SK-N-DZ (cell line): ENCODE measurements around the gene CNKSR2. TPM values are rescaled to one million over a fixed set of nuclear protein-coding genes. Genes with fewer than 3 reads are reported as not detected.

Source experiments
- DNase-seq: peaks from one replicate; pipeline ENCODE4 v3.0.0-alpha.2; 2015; ENCODE audit warnings: low spot score
- polyA plus RNA-seq, 2 experiments: library from polyadenylated mRNA; depleted of rRNA; stranded (reverse); fragments of >200 nt; gene quantifications; 2 replicates each; pipeline ENCODE4 v1.2.3, GENCODE V29; 2014

Gene CNKSR2
- polyA plus RNA-seq (2014; cell fraction: cytosol; rRNA removed) = 9.6 and 12.6 TPM in 2 replicates
- polyA plus RNA-seq (2014; cell fraction: nucleus; rRNA removed) = 10.6 and 11.3 TPM in 2 replicates

DNA sequence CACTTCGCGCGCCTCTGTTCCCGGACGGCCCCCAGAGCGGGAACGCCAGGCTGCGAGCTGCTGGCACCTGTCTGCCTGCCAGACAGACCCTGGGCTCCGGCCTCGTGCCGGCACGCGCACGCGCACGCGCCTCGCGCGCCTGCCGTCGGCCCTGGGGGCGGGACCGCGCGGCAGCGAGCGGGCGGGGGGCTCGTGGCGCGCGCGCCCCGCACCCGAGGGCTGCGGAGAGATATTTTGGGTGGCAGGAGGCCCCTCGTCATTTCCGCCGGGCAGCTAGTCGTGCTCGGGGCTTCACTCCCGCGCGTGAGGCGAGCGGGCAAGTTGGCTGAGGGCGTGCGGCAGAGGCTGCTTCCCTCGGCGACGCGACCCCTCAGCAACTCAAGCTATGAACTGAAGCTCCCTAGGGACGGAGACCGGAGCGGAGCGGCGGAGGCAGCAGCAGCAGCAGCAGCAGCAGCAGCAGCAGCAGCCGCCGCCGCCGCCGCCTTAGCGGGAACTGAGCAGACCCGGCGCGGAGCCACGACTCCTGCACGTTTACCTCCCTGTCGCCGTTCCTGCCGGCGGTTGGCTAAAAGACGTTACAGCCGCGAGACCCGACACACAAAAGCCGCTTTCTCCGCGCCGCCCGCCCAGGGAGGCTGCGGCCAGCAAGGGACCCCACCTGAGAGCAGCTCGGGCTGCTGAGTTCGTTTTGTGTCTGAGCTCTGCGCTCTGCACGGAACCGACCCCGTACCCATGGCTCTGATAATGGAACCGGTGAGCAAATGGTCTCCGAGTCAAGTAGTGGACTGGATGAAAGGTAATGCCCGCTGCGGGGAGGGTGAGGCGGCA lies at the start of gene CNKSR2:
CNKSR2 (plus strand) TSS at position 256 of the 831 bp plus-strand sequence; CDS start at position 736, 480 bp downstream.
- DNase-seq = peak; percentile 82

DNA sequence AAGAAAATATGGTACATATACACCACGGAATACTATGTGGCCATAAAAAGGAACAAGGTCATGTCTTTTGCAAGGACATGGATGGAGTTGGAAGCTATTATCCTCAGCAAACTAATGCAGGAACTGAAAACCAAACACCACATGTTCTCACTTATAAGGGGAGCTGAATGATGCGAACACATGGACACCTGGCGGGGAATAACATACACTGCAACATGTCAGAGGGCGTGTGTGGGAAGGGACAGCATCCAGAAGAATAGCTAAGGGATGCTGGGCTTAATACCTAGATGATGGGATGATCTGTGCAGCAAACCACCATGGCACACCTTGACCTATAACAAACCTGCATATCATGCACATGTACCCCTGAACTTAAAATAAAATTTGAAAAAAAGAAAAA lies 19.5 kb upstream of the CNKSR2 start:
- peak; percentile 21 for DNase-seq

GRCh38 chrX:21355831-21356230 lies 18.4 kb upstream of the CNKSR2 start:
- no peak for DNase-seq

- no peak for DNase-seq
These were observed 4.6 kb upstream of the CNKSR2 start for GRCh38 chrX:21369613-21370012.

GRCh38 chrX:21373001-21373400 lies 1.2 kb upstream of the CNKSR2 start:
- DNase-seq = no peak

GRCh38 chrX:21373637-21374162 lies 518 bp upstream of the CNKSR2 start:
- peak; percentile 52 for DNase-seq

GRCh38 chrX:21374994-21375707 lies 933 bp downstream of the CNKSR2 start:
- DNase-seq = peak; percentile 2

- DNase-seq = peak; percentile 54
These were observed 1.4 kb downstream of the CNKSR2 start for GRCh38 chrX:21375708-21376009.

DNA sequence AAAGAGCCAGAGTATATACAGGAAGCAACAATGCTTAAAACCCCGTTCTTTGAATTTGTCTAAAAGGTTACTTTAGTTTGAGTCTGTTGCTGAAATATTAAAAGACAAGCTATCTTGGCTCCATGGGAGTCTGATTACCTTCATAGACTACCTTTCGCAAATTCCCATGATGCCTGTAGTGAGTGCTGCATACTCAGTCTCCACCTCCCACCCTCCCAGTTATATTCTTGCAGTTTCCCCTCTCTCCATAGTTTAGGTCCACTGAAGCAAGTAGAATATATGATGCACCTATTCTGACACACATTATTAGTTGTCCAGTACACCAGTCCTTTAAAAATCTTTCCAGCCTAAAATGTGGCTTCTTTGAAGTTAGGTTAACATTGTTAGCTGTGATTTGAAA lies 2.4 kb downstream of the CNKSR2 start:
- no peak for DNase-seq

- DNase-seq = no peak
These were observed 5.8 kb downstream of the CNKSR2 start for GRCh38 chrX:21379991-21380390.

GRCh38 chrX:21382715-21383114 lies 8.5 kb downstream of the CNKSR2 start:
- peak; percentile 1 for DNase-seq

DNA sequence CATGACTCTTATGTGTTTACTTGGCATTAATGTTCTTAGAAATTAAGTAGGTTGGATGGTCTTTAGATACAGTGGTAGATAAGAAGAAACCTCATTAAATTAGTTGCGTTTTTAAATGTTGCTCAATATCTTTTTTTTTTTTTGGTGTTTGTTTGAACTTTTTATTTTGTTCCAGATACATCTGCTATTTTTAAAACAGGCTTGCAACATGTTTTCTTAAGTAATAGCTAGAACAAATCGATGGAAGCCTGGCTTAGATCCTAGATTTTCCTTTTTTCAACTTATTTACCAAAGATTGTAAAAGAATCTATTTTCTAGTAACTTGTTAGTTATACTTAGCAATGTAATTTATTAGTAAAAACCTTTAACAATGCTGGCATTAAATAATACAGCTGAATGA lies 9.3 kb downstream of the CNKSR2 start:
- DNase-seq = no peak

DNA sequence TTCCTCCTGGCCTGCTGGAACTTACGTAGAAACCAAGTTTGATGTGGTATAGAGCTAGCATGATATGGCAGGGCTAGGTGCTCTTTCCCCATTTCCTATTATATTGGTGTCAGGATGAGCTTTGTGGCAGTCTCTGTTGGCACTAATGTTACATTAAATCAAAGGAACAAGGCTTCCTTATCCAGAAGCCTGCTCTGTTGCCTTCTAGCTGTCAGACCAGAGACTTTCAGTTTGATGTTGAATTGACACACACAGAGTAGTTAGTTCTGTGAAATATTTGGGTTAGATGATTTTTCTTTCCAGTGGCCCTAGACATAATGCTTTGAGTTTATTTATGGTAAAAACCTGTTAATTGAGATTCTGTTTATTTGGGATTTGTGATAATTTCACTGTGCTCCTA lies 10.0 kb downstream of the CNKSR2 start:
- DNase-seq = no peak

GRCh38 chrX:21394792-21395191 lies 20.6 kb downstream of the CNKSR2 start:
- DNase-seq = no peak

GRCh38 chrX:21398426-21398825 lies 24.2 kb downstream of the CNKSR2 start:
- DNase-seq = no peak

DNA sequence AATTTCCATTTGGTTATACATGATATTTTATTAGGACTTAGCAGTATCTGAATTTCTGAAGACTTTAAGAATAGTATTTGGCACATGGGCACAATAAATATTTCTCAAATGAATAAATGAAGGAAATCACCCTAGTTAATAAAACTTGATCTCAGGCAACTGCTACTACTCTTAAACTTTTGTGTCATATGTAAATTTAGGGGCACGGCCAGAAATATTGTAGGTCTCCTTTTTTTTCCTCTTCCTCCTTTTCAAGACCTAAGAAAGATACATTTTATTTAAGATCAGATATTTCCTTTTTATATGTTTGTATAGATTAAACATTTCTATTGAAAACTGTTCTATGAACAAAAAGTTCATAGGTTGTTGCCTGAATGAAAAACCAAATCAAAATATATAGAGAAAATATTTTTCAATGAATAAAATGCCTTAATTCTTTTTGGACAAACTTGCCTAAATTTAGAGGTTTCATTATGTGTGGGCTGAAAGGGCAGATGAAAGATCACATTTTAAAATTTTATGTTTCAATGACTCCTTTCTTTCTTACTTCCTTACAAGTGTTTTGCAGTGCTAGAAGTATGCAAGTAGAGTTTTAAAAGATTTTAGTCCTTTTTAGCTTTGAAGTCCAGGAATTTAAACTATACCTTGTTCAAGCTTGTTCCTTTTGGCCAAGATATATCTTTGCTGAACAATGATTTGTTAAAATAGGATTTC lies 26.3 kb downstream of the CNKSR2 start:
- no peak for DNase-seq

DNA sequence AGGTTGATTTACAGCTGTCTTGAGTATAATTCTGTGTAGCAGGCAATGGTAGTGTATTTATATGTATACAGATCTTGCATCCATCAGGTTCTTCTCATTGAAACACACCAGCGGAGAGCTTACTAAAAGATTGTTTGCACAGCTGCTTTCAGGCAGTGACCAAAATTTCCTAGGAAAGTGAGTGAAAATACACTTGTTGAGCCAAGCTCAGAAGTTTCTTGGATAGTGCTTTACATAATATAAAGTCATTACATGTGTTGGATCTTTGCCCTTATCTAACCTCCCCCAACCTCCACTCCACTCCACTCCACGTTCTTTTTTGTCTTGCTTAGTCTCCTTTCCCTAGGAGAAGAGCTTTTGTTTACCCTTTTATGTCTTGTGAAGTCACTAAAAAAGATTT lies 34.1 kb downstream of the CNKSR2 start:
- no peak for DNase-seq

DNA sequence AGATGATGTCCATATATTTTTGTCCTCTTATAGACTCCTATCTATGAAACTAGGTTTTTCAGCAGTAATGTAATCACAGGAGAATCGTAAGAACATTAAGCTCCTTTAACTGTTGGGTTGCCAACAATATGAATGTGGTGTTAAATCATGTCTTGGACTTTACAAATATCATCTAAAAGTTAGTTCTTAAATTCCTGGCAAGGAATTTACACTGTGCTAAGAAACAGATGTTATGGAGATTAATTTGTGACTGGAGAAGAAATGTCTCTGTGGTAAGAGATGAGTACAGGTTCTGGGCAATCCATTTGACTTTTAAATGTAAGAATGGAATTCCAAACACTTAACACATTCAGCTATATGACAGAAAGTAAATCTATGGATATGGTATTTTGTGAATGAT lies 34.6 kb downstream of the CNKSR2 start:
- no peak for DNase-seq

DNA sequence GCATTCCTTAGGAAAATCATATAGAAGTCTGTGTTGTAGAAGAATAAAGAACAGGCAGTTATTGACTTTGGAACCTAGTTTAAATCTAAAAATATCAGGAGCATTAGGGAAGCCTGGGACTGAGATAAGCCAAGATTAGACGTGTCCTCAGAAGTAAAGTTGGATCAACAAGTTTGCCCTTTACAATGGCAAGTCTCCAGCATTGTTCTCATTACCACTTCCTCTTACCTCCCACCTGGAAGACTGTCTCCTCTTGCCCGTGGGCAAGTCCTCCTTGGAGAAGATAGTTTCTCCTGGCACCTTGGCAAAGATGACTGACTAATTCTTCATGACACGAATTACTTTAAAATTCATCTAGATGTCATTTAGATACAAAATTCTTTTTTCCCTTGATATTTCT lies 37.8 kb downstream of the CNKSR2 start:
- DNase-seq = no peak

- no peak for DNase-seq
These were observed 38.7 kb downstream of the CNKSR2 start for GRCh38 chrX:21412883-21413282.

DNA sequence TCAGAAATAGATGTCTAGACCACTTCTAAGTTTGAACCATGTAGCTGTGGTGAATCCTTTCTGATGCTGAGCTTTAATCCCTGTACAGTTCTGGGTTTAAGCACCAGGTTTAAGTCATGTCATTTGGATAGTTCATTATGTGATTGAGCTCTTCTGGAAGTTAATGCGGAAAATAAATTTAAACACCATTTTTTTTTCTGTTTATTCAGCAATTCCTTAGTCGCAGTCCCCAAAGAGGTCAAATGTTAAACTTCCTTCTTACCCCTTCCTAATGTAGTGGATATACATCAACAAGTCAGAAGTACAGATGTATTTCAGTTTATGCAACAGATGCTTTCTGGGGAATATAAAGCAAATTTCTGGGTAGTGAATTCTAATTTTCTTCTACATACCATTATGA lies 52.9 kb downstream of the CNKSR2 start:
- DNase-seq = no peak

- DNase-seq = no peak
These were observed 62.8 kb downstream of the CNKSR2 start for GRCh38 chrX:21437036-21437435.
